Epithelial cell of prostate (primary cell): ENCODE data around the gene ELFN1.
"Not testable (repeated sequence)": the region's sequence is repeated elsewhere in the genome, so short reads cannot be mapped to it uniquely, and the experiment has no call there.

Source experiments
- DNase-seq: peaks from one replicate; pipeline ENCODE4 v3.0.0-alpha.2; 2011; ENCODE audit warnings: low read depth, low spot score
- H3K27ac ChIP-seq: fragments of 450-650 bp; 2 replicates; pipeline ENCODE4 v1.5.1; 2017; ENCODE audit warnings: mild to moderate bottlenecking

The ELFN1 gene

GRCh38 chr7:1749351-1749863 is 79.3 kb downstream of the ELFN1 start:
- DNase-seq: no peak
- no peak overlapping the region for H3K27ac ChIP-seq

GRCh38 chr7:1749864-1750466 is 79.9 kb downstream of the ELFN1 start:
- H3K27ac ChIP-seq: no peak overlapping the region
- no peak for DNase-seq

- no peak overlapping the region for H3K27ac ChIP-seq
- no peak for DNase-seq
Observed at GRCh38 chr7:1750541-1751021, 80.5 kb downstream of the ELFN1 start.

- H3K27ac ChIP-seq: no peak overlapping the region
- DNase-seq: no peak
Observed at GRCh38 chr7:1752111-1752510, 82.0 kb downstream of the ELFN1 start.

GRCh38 chr7:1752771-1753563 is 82.9 kb downstream of the ELFN1 start:
- no peak overlapping the region for H3K27ac ChIP-seq
- DNase-seq: no peak

- DNase-seq: no peak
- no peak overlapping the region for H3K27ac ChIP-seq
Observed at GRCh38 chr7:1753564-1753867, 83.4 kb downstream of the ELFN1 start.

- H3K27ac ChIP-seq: no peak overlapping the region
- no peak for DNase-seq
Observed at GRCh38 chr7:1754345-1754908, 84.3 kb downstream of the ELFN1 start.

- no peak overlapping the region for H3K27ac ChIP-seq
- no peak for DNase-seq
Observed at GRCh38 chr7:1755783-1756625, 85.9 kb downstream of the ELFN1 start.

- no peak overlapping the region for H3K27ac ChIP-seq
- DNase-seq: no peak
Observed at GRCh38 chr7:1757601-1758000, 87.5 kb downstream of the ELFN1 start.

- H3K27ac ChIP-seq: no peak overlapping the region
- DNase-seq: no peak
Observed at GRCh38 chr7:1758028-1758858, 88.2 kb downstream of the ELFN1 start.

GRCh38 chr7:1758859-1759521 is 88.9 kb downstream of the ELFN1 start:
- no peak for DNase-seq
- no peak overlapping the region for H3K27ac ChIP-seq

GRCh38 chr7:1761097-1761496 is 91.0 kb downstream of the ELFN1 start:
- DNase-seq: no peak
- no peak overlapping the region for H3K27ac ChIP-seq

- no peak overlapping the region for H3K27ac ChIP-seq
- DNase-seq: no peak
Observed at GRCh38 chr7:1761774-1762173, 91.7 kb downstream of the ELFN1 start.

GRCh38 chr7:1762238-1762945 is 92.3 kb downstream of the ELFN1 start:
- no peak overlapping the region for H3K27ac ChIP-seq
- no peak for DNase-seq

GRCh38 chr7:1763033-1763432 is 93.0 kb downstream of the ELFN1 start:
- no peak overlapping the region for H3K27ac ChIP-seq
- no peak for DNase-seq

GRCh38 chr7:1763911-1764310 is 93.8 kb downstream of the ELFN1 start:
- not testable (repeated sequence) for DNase-seq, H3K27ac ChIP-seq

GRCh38 chr7:1765336-1765735 is 95.3 kb downstream of the ELFN1 start:
- no peak overlapping the region for H3K27ac ChIP-seq
- no peak for DNase-seq

GRCh38 chr7:1767524-1767923 is 97.4 kb downstream of the ELFN1 start:
- DNase-seq: no peak
- H3K27ac ChIP-seq: no peak overlapping the region

- no peak for DNase-seq
- H3K27ac ChIP-seq: no peak overlapping the region
Observed at GRCh38 chr7:1768832-1769231, 98.8 kb downstream of the ELFN1 start.
